GM21526 (cell line): Measurements from ENCODE around the gene HOXC10.

Source experiments
- ATAC-seq: cut with Tn5 transposase; IDR thresholded peaks from one replicate; pipeline ENCODE4 v1.9.1; 2021; ENCODE audit warnings: moderate library complexity; ENCODE audit not compliant: unreplicated experiment, low FRiP score

Gene HOXC10

GRCh38 chr12:54000116-54001114 is 15.5 kb downstream of the HOXC10 start, which contains the start of gene HOXC9:
Gene HOXC9 (plus strand): TSS chr12:54000161. CDS start chr12:54000189, 28 bp downstream.
- ATAC-seq = no peak

- no peak for ATAC-seq
Measured at GRCh38 chr12:54001283-54002187, 16.6 kb downstream of the HOXC10 start.

GRCh38 chr12:54002278-54002914 is 17.4 kb downstream of the HOXC10 start:
- ATAC-seq = no peak

- no peak for ATAC-seq
Measured at GRCh38 chr12:54002915-54003389, 18.0 kb downstream of the HOXC10 start.

GRCh38 chr12:54003625-54004024 is 18.7 kb downstream of the HOXC10 start:
- ATAC-seq = no peak

GRCh38 chr12:54004063-54004840 is 19.3 kb downstream of the HOXC10 start:
- ATAC-seq = no peak

GRCh38 chr12:54004841-54005530 is 20.0 kb downstream of the HOXC10 start:
- no peak for ATAC-seq

- ATAC-seq = no peak
Measured at GRCh38 chr12:54005531-54005852, 20.5 kb downstream of the HOXC10 start.

- peak; percentile 75 for ATAC-seq
Measured at GRCh38 chr12:54005853-54006558, 21.1 kb downstream of the HOXC10 start.

GRCh38 chr12:54006559-54007220 is 21.7 kb downstream of the HOXC10 start:
- ATAC-seq = no peak

- ATAC-seq = no peak
Measured at GRCh38 chr12:54007538-54008259, 22.8 kb downstream of the HOXC10 start.

- no peak for ATAC-seq
Measured at GRCh38 chr12:54008260-54008552, 23.3 kb downstream of the HOXC10 start.

GRCh38 chr12:54009171-54010052 is 24.5 kb downstream of the HOXC10 start:
- ATAC-seq = no peak

- no peak for ATAC-seq
Measured at GRCh38 chr12:54010053-54010971, 25.4 kb downstream of the HOXC10 start.

- no peak for ATAC-seq
Measured at GRCh38 chr12:54010972-54011664, 26.2 kb downstream of the HOXC10 start.
